PC-3 (cell line): ENCODE results near the gene CDH11. TPM values are rescaled to one million over a fixed set of nuclear protein-coding genes. Genes with fewer than 3 reads are reported as not detected.

Experiments used
- ATAC-seq: fragments of 200-7000 bp; cut with Tn5 transposase; 2 replicates; pipeline ENCODE4 v1.9.1; 2020; ENCODE audit warnings: mild to moderate bottlenecking, moderate library complexity
- BruUV-seq: library from RNA; stranded (reverse); fragments of 400-500 nt; replicated peaks from 2 replicates; lab custom pipeline; 2021; lab: Mats Ljungman, UMichigan
- CTCF ChIA-PET: fragments of 300-600 bp; sonication (Branson Sonifier 250); formaldehyde crosslinking; loops from one replicate; lab custom pipeline; 2022; ENCODE audit warnings: antibody characterized with exemption; lab: Charles Lee
- POLR2A ChIA-PET: fragments of 300-600 bp; sonication (Branson Sonifier 250); formaldehyde crosslinking; loops from one replicate; lab custom pipeline; 2022; ENCODE audit warnings: antibody characterized with exemption; ENCODE audit not compliant: unreplicated experiment; lab: Charles Lee
- DNase-seq: peaks from one replicate; pipeline ENCODE4 v3.0.0-alpha.2; 2015
- H2AFZ ChIP-seq: fragments of 300-600 bp; sonication (generic); 2 replicates; pipeline ENCODE4 v1.6.0; 2016; ENCODE audit warnings: antibody characterized with exemption, low read length
- H3F3A ChIP-seq: fragments of 300-600 bp; sonication (generic); one replicate; pipeline ENCODE4 v1.6.0; 2017; ENCODE audit warnings: antibody characterized with exemption, low read length, control low read depth, mild to moderate bottlenecking; ENCODE audit not compliant: unreplicated experiment
- H3K27ac ChIP-seq: fragments of 300-600 bp; sonication (generic); 2 replicates; pipeline ENCODE4 v1.5.1; 2016; ENCODE audit warnings: mild to moderate bottlenecking, low read length
- H3K27me3 ChIP-seq: fragments of 300-600 bp; sonication (generic); 2 replicates; pipeline ENCODE4 v1.6.1; 2016; ENCODE audit warnings: low read length, mixed read lengths
- H3K36me3 ChIP-seq: fragments of 300-600 bp; sonication (generic); 2 replicates; pipeline ENCODE4 v1.6.1; 2016; ENCODE audit warnings: low read depth, mixed run types, low read length, mixed read lengths
- H3K4me1 ChIP-seq: fragments of 300-600 bp; sonication (generic); 2 replicates; pipeline ENCODE4 v1.5.1; 2016; ENCODE audit warnings: low read length; ENCODE audit not compliant: insufficient read depth
- H3K4me2 ChIP-seq: fragments of 300-600 bp; sonication (generic); 2 replicates; pipeline ENCODE4 v1.6.0; 2016; ENCODE audit warnings: low read length
- H3K4me3 ChIP-seq: fragments of 300-600 bp; sonication (generic); 2 replicates; pipeline ENCODE4 v1.5.1; 2016; ENCODE audit warnings: mild to moderate bottlenecking, low read length, mixed read lengths
- H3K79me2 ChIP-seq: fragments of 300-600 bp; sonication (generic); 2 replicates; pipeline ENCODE4 v1.6.1; 2017; ENCODE audit warnings: low read length, mixed read lengths
- H3K9ac ChIP-seq: fragments of 300-600 bp; sonication (generic); 2 replicates; pipeline ENCODE4 v1.6.0; 2016; ENCODE audit warnings: mild to moderate bottlenecking, low read length
- H3K9me2 ChIP-seq: fragments of 300-600 bp; sonication (generic); replicated peaks from 2 replicates; pipeline ENCODE4 v1.6.1; 2016; ENCODE audit warnings: mixed run types, low read length, mixed read lengths
- H3K9me3 ChIP-seq: fragments of 300-600 bp; sonication (generic); 2 replicates; pipeline ENCODE4 v1.6.1; 2016; ENCODE audit warnings: low read length, mixed read lengths
- H4K20me1 ChIP-seq: fragments of 300-600 bp; sonication (generic); 2 replicates; pipeline ENCODE4 v1.6.1; 2016; ENCODE audit warnings: low read length, mixed read lengths
- CTCF ChIP-seq: fragments of 300-600 bp; sonication (generic); conservative IDR thresholded peaks from 2 replicates; pipeline ENCODE4 v1.5.1; 2017; ENCODE audit warnings: antibody characterized with exemption, low read depth, mild to moderate bottlenecking, low read length
- EZH2 ChIP-seq: fragments of 300-600 bp; sonication (generic); IDR thresholded peaks from one replicate; pipeline ENCODE4 v1.6.1; 2017; ENCODE audit warnings: antibody characterized with exemption, mild to moderate bottlenecking, low read length; ENCODE audit not compliant: unreplicated experiment
- EZH2phosphoT487 ChIP-seq: fragments of 300-600 bp; sonication (generic); IDR thresholded peaks from 2 replicates; pipeline ENCODE4 v1.6.1; 2018; ENCODE audit warnings: mild to moderate bottlenecking, antibody characterized with exemption, low read length, borderline replicate concordance
- intact Hi-C: fragments of 100-400 bp; cut with micrococcal nuclease; formaldehyde crosslinking; loops from 2 replicates; pipeline ENCODE4 v1.9.0; 2023
- total RNA-seq: library from RNA; depleted of rRNA; stranded (reverse); fragments of >200 nt; gene quantifications from 2 replicates; pipeline ENCODE4 v1.2.3, GENCODE V29; 2014

The CDH11 gene
- total RNA-seq, 1 experiment from 2014 or later: 172 TPM

- CTCF ChIA-PET: no interaction called here
- intact Hi-C loops: no loop called here
- Histone ChIP-seq H3K9me2 (no peaks in the 10 kb centered on the region), H3K27me3 (no peaks in the 10 kb centered on the region), H3K4me1 (no peaks in the 10 kb centered on the region), H3K79me2 (peaks cover 50% of the 10 kb centered on the region; the same call in 1 of the 2 replicates), H3K9ac (no peak overlapping the region), H2AFZ (no peak overlapping the region), H3F3A (no peaks in the 10 kb centered on the region), H3K4me2 (no peak overlapping the region), H3K36me3 (peaks cover 22% of the 10 kb centered on the region), H3K9me3 (no peaks in the 10 kb centered on the region), H3K4me3 (no peak overlapping the region), H4K20me1 (peaks cover 10% of the 10 kb centered on the region; the same call in 1 of the 2 replicates), H3K27ac (no peak overlapping the region)
- DNase-seq (no peak), ATAC-seq (no peak)
- BruUV-seq: no TSS peak
- POLR2A ChIA-PET: no interaction called here
- TF ChIP-seq EZH2 (no peak), EZH2phosphoT487 (no peak), CTCF (no peak)
These were observed 75.9 kb downstream of the CDH11 start for GRCh38 chr16:65045961-65046360.

- Histone ChIP-seq H3K9me2 (no peaks in the 10 kb centered on the region), H3K79me2 (peaks cover 50% of the 10 kb centered on the region; the same call in 1 of the 2 replicates), H3K36me3 (peaks cover 18% of the 10 kb centered on the region), H2AFZ (no peak overlapping the region), H3K4me3 (no peak overlapping the region), H3K27me3 (no peaks in the 10 kb centered on the region), H3K9me3 (no peaks in the 10 kb centered on the region), H3K4me1 (no peaks in the 10 kb centered on the region), H3K4me2 (no peak overlapping the region), H3K27ac (no peak overlapping the region), H3F3A (no peaks in the 10 kb centered on the region), H4K20me1 (peaks cover 6% of the 10 kb centered on the region; the same call in 1 of the 2 replicates), H3K9ac (no peak overlapping the region)
- TF ChIP-seq EZH2phosphoT487 (no peak), EZH2 (no peak)
- CTCF ChIA-PET: no interaction called here
- no peak for DNase-seq
- BruUV-seq: no TSS peak
- intact Hi-C loops: no loop called here
- POLR2A ChIA-PET: no interaction called here
- no peak for ATAC-seq
These were observed 77.0 kb downstream of the CDH11 start for GRCh38 chr16:65044873-65045272.

- Histone ChIP-seq H2AFZ (no peak overlapping the region), H3K9me3 (no peaks in the 10 kb centered on the region), H3F3A (no peaks in the 10 kb centered on the region), H3K4me3 (no peak overlapping the region), H3K27me3 (no peaks in the 10 kb centered on the region), H3K27ac (no peak overlapping the region), H3K36me3 (peaks cover 19% of the 10 kb centered on the region), H3K9me2 (no peaks in the 10 kb centered on the region), H3K9ac (no peak overlapping the region), H3K4me1 (no peaks in the 10 kb centered on the region), H3K79me2 (peaks cover 42% of the 10 kb centered on the region; the same call in 1 of the 2 replicates), H4K20me1 (peaks cover 6% of the 10 kb centered on the region; the same call in 1 of the 2 replicates), H3K4me2 (no peak overlapping the region)
- DNase-seq (no peak), ATAC-seq (no peak)
- no peak for TF ChIP-seq EZH2
- POLR2A ChIA-PET: no interaction called here
- intact Hi-C loops: no loop called here
- CTCF ChIA-PET: no interaction called here
- BruUV-seq: no TSS peak
These were observed 77.8 kb downstream of the CDH11 start for GRCh38 chr16:65044026-65044425.
